Measurements from ENCODE around the gene GTF2I.
"Not testable (repeated sequence)": the region's sequence is repeated elsewhere in the genome, so short reads cannot be mapped to it uniquely, and the experiment has no call there.

Gene GTF2I

GRCh38 chr7:74717889-74718288 lies 60.4 kb downstream of the GTF2I start:
- DNase-seq: no peak

GRCh38 chr7:74718336-74718735 lies 60.8 kb downstream of the GTF2I start:
- peak in 1 of 2 experiments; percentile 43 for DNase-seq

GRCh38 chr7:74722153-74722552 lies 64.6 kb downstream of the GTF2I start:
- DNase-seq: no peak

GRCh38 chr7:74725840-74726239 lies 68.3 kb downstream of the GTF2I start:
- no peak for DNase-seq

GRCh38 chr7:74726309-74727101 lies 69.0 kb downstream of the GTF2I start:
- DNase-seq: no peak

GRCh38 chr7:74728686-74729085 lies 71.2 kb downstream of the GTF2I start:
- DNase-seq: not testable (repeated sequence)

GRCh38 chr7:74730186-74730585 lies 72.7 kb downstream of the GTF2I start:
- not testable (repeated sequence) for DNase-seq

- DNase-seq: not testable (repeated sequence)
These were observed 82.6 kb downstream of the GTF2I start for GRCh38 chr7:74739974-74740703.

GRCh38 chr7:74743936-74744557 lies 86.5 kb downstream of the GTF2I start:
- DNase-seq: not testable (repeated sequence)

- DNase-seq: not testable (repeated sequence)
These were observed 96.5 kb downstream of the GTF2I start for GRCh38 chr7:74753921-74754482.

- not testable (repeated sequence) for DNase-seq
These were observed 99.2 kb downstream of the GTF2I start for GRCh38 chr7:74756673-74757072.

- DNase-seq: not testable (repeated sequence)
These were observed 100.8 kb downstream of the GTF2I start for GRCh38 chr7:74758268-74758667.

- DNase-seq: not testable (repeated sequence)
These were observed 101.5 kb downstream of the GTF2I start for GRCh38 chr7:74758982-74759381.

- not testable (repeated sequence) for DNase-seq
These were observed 107.8 kb downstream of the GTF2I start for GRCh38 chr7:74765205-74765918.

- DNase-seq: not testable (repeated sequence)
These were observed 109.0 kb downstream of the GTF2I start for GRCh38 chr7:74766509-74766908.

- DNase-seq: not testable (repeated sequence)
These were observed 109.5 kb downstream of the GTF2I start for GRCh38 chr7:74766991-74767390.

GRCh38 chr7:74770062-74770461 lies 112.5 kb downstream of the GTF2I start:
- DNase-seq: not testable (repeated sequence)

- DNase-seq: not testable (repeated sequence)
These were observed 114.6 kb downstream of the GTF2I start for GRCh38 chr7:74772093-74772492.

GRCh38 chr7:74773760-74774750 lies 116.5 kb downstream of the GTF2I start, which contains the start of gene NCF1:
Gene NCF1 (plus strand): TSS chr7:74774011. CDS start chr7:74774032, 21 bp downstream.
- DNase-seq: not testable (repeated sequence)

GRCh38 chr7:74775111-74775510 lies 117.6 kb downstream of the GTF2I start:
- DNase-seq: not testable (repeated sequence)

GRCh38 chr7:74779053-74779452 lies 121.5 kb downstream of the GTF2I start:
- not testable (repeated sequence) for DNase-seq

Measured in SW 1271 (cell line).